Heart left ventricle (tissue), 13 donors: ENCODE results near the gene CA5B.

Experiments
- POLR2A ChIP-seq, 2 donors: fragments of 450-650 bp; IDR thresholded peaks; one replicate each; pipeline ENCODE4 v1.6.1; 2017; ENCODE audit warnings: antibody characterized with exemption in 2 of 2, mild to moderate bottlenecking in 2 of 2, moderate library complexity in 2 of 2
- TF ChIP-seq, protein P1 (sequence below), 12 donors: fragments of 200-600 bp; sonication (generic) in 4 of 12; IDR thresholded peaks; one replicate each; pipeline versions ENCODE4 v1.5.0 to v1.8.0; 2018 to 2022; ENCODE audit warnings: antibody characterized with exemption in 12 of 12, mild to moderate bottlenecking in 5 of 12
- donor health status: ischemic (EF 13 %, LVEDD 7.1; RV severe dilation, severe dysfunction).
- donor health status: DM: no; HTN: yes; CAD: no.
- donor health status: DM: no; HTN: no; CAD: no.
- donor health status: ischemic (EF 25% LVEDD 6.9; RV normal size, moderate dysfunction).
- donor health status: ischemic (EF 25% LVEDD 5.7; RV mildly dilated, moderate dysfunction).
- donor health status: ischemic (EF 35%, LVEDD 5.7; RV mildly dilated, moderate dysfunction).
- donor health status: nonischemic (EF 11% LVEDD 7.7; RV severe dilation, severe dysfunction).
- donor health status: DM: yes; HTN: yes; CAD: no.
- donor health status: PGD.
- donor health status: ischemic (EF 29% LVEDD 5.4; RV normal size, mild dysfunction).
- donor health status: nonischemic (EF 23%, LVEDD 6.1; RV moderate dilation, normal function).

- TF ChIP-seq POLR2A (IDR thresholded peaks at IDR 0.05) = no peak
- TF ChIP-seq, protein P1, sequence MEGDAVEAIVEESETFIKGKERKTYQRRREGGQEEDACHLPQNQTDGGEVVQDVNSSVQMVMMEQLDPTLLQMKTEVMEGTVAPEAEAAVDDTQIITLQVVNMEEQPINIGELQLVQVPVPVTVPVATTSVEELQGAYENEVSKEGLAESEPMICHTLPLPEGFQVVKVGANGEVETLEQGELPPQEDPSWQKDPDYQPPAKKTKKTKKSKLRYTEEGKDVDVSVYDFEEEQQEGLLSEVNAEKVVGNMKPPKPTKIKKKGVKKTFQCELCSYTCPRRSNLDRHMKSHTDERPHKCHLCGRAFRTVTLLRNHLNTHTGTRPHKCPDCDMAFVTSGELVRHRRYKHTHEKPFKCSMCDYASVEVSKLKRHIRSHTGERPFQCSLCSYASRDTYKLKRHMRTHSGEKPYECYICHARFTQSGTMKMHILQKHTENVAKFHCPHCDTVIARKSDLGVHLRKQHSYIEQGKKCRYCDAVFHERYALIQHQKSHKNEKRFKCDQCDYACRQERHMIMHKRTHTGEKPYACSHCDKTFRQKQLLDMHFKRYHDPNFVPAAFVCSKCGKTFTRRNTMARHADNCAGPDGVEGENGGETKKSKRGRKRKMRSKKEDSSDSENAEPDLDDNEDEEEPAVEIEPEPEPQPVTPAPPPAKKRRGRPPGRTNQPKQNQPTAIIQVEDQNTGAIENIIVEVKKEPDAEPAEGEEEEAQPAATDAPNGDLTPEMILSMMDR (IDR thresholded peaks at IDR 0.05) = no peak
Observed at GRCh38 chrX:15714529-15714928, 23.5 kb upstream of the CA5B start.
